ENCODE measurements around the gene FETUB. TPM values are rescaled to one million over a fixed set of nuclear protein-coding genes. Genes with fewer than 3 reads are reported as not detected.

FETUB gene
- total and polyA plus RNA-seq, 2 of the 8 experiments (the other 6 are each of a cell fraction or from before 2014, with no cell fraction given) = 0.15 TPM; not detected in 1

- Histone ChIP-seq H3K27ac (ENCODE audit: low read depth, low read length) (no peak overlapping the region), H2BK5ac (ENCODE audit: low read depth, low read length) (no peak overlapping the region), H3K27me3 (replicated peaks in 1 of 4; ENCODE audit: control insufficient read depth in 3 of 4, extremely low read depth in 1 of 4, insufficient read depth in 3 of 4, low read length in 3 of 4) (no peaks in the 10 kb centered on the region), H3K4me3 (ENCODE audit: extremely low read depth in 1 of 4, insufficient read depth in 2 of 4, low read depth in 3 of 4, low read length in 4 of 4) (no peak overlapping the region), H3K4me2 (ENCODE audit: insufficient read depth in 1 of 2, low read depth in 2 of 2, low read length in 2 of 2) (no peak overlapping the region), H3K9me3 (ENCODE audit: insufficient read depth in 2 of 2, low read depth in 1 of 2, low read length in 1 of 2) (no peaks in the 10 kb centered on the region), H4K5ac (ENCODE audit: insufficient read length, low read depth, low read length) (no peak overlapping the region), H2AK5ac (ENCODE audit: low read depth, low read length) (no peak overlapping the region), H3K79me1 (ENCODE audit: low read depth, low read length) (no peaks in the 10 kb centered on the region), H3K79me2 (ENCODE audit: control insufficient read depth in 1 of 2, insufficient read depth in 2 of 2, low read length in 2 of 2) (no peaks in the 10 kb centered on the region), H3K23me2 (ENCODE audit: low read depth, low read length) (no peaks in the 10 kb centered on the region), H4K8ac (ENCODE audit: extremely low read depth, insufficient read depth, low read length) (no peak overlapping the region), H2BK15ac (ENCODE audit: low read length) (no peak overlapping the region), H3K36me3 (ENCODE audit: control insufficient read depth in 2 of 4, insufficient read depth in 4 of 4, low read length in 3 of 4) (no peaks in the 10 kb centered on the region), H3K9ac (replicated peaks in 1 of 4; ENCODE audit: extremely low read depth in 1 of 4, low read depth in 3 of 4, low read length in 3 of 4) (no peak overlapping the region), H3K18ac (ENCODE audit: extremely low read depth, low read length) (no peak overlapping the region), H2BK120ac (replicated peaks; ENCODE audit: low read depth, low read length) (no peak overlapping the region), H3K56ac (replicated peaks; ENCODE audit: insufficient read length, low read depth, low read length) (no peak overlapping the region), H4K91ac (replicated peaks; ENCODE audit: insufficient read length, low read length) (no peak overlapping the region), H2BK20ac (ENCODE audit: low read length) (no peak overlapping the region), H2AFZ (ENCODE audit: low read length) (no peak overlapping the region), H3K14ac (ENCODE audit: insufficient read length) (no peak overlapping the region), H3K4me1 (replicated peaks in 1 of 4; ENCODE audit: control insufficient read depth in 3 of 4, insufficient read depth in 4 of 4, low read length in 3 of 4) (no peaks in the 10 kb centered on the region), H3K4ac (replicated peaks; ENCODE audit: insufficient read length, low read depth, low read length) (no peak overlapping the region), H4K20me1 (replicated peaks in 1 of 2; ENCODE audit: control insufficient read depth in 1 of 2, insufficient read depth in 2 of 2, low read length in 2 of 2) (no peaks in the 10 kb centered on the region), H2BK12ac (ENCODE audit: low read depth, low read length) (no peak overlapping the region), H3K23ac (ENCODE audit: insufficient read length) (no peak overlapping the region)
- TF ChIP-seq POLR2AphosphoS5 (IDR thresholded peaks at IDR 0.05; ENCODE audit: low read depth, low read length) = no peak
- ChIA-PET CTCF (ENCODE audit: partially characterized antibody) (interaction anchor here (1.4 to 23.7 kb wide), 3 partner anchors 8 to 65 kb away, joined by 3 to 333 read pairs (median 5); partner anchors contain the start of gene AHSG), POLR2A (ENCODE audit: partially characterized antibody) (no interaction called here)
- no peak for FAIRE-seq
- no peak for DNase-seq (ENCODE audit: low read depth in 1 of 2, low spot score in 2 of 2)
These were observed 35.1 kb upstream of the FETUB start for GRCh38 chr3:186605078-186605477.
